NCI-H2227 treated with DMSO at 0.1 percent for 48 hours (cell line): ENCODE results near the gene AARS2.
"Not testable (repeated sequence)": the region's sequence is repeated elsewhere in the genome, so short reads cannot be mapped to it uniquely, and the experiment has no call there.

Source experiments
- DNase-seq: peaks from one replicate; lab custom pipeline; 2025; lab: John Stamatoyannopoulos, UW

AARS2 gene

DNA sequence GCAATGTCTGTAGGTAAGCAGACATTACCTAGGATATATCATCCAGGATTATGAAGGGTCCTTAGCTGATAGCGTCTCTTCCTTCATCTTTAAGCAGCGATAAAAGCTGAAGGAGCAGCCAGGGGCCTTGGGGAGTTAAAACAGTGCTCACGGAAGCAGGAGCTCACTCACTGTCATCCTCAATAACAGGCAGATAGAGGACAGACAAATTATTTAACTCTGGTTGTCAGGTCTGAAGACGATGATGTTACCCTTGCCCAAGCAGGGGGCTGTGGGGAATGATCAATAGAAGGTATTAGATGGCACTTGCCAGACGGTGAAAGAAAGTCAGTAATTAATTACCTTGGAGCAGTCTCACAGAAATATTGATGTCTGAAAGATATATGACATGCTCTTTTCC, 16.7 kb upstream of the AARS2 start:
- DNase-seq, result no peak

DNA sequence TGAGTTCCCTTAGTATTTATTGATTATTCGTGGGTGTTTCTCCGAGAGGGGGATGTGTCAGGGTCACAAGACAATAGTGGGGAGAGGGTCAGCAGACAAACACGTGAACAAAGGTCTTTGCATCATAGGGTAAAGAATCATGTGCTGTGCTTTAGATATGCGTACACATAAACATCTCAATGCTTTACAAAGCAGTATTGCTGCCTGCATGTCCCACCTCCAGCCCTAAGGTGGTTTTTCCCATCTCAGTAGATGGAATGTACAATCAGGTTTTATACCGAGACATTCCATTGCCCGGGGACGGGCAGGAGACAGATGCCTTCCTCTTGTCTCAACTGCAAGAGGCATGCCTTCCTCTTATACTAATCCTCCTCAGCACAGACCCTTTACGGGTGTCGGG, 15.1 kb upstream of the AARS2 start:
- not testable (repeated sequence) for DNase-seq

DNA sequence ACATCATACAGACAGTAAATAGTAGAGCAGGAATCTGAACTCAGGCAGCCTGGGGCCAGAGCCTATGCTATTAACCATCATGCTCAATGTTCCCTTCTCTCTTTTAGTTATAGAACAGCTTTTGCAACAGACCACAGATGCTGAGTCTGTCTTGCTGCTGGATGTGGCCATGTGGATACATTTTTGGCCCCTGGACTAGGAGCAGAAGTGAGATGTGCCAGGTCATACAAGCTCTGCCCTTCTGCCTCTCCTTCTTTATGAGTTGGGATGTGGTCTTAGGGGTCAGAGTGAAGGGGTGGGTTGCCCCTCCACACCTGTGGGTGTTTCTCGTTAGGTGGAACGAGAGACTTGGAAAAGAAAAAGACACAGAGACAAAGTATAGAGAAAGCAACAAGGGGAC, 14.6 kb upstream of the AARS2 start:
- DNase-seq, result no peak

DNA sequence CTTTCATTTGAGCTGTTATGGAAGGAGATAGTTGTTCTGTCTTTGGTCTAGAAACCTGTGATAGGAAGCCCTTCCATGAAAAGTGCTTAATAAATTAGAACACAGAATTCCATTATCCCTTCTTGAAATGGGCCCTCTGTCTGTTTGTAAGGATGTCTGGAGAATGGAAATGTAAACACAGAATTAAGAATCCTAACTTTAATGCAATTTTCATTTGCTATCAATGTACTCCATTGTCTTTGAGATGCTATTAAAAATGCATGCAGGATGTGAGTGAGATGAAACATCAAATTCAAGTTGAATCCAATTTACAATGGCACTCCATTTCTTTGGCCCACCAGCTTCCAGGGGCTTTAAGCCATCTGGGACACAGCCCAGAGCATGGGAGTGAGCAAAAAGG, 13.9 kb upstream of the AARS2 start:
- DNase-seq, result no peak

DNA sequence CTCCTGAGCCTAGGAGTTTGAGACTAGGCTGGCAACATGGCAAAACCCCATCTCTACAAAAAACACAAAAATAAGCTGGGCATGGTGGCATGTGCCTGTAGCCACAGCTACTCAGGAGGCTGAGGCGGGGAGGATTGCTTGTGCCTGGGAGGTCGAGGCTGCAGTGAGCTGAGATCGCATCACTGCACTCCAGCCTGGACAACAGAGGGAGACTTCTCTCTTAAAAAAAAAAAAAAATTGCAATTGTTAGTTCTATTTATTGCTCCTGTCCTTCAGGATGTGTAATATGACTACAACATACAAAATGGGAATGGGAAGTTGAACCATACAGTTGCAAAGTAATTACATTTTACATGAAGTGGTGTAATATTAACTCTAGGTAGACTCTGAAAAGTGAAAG, 8.1 kb upstream of the AARS2 start:
- DNase-seq, result no peak

DNA sequence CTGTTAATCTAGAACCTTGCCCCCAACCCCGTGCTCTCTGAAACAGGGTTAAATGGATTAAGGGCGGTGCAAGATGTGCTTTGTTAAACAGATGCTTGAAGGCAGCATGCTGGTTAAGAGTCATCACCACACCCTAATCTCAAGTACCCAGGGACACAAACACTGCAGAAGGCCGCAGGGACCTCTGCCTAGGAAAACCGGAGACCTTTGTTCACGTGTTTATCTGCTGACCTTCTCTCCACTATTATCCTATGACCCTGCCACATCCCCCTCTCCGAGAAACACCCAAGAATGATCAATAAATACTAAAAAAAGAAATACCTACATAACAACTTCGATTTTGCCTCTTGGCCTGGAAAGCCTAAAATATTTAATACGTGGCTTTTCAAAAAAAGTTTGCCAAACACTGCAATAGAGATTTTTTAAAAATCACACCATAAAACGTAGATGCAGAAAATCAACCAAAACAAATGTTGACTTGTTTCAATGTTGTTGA, 4.0 kb upstream of the AARS2 start:
- not testable (repeated sequence) for DNase-seq

DNA sequence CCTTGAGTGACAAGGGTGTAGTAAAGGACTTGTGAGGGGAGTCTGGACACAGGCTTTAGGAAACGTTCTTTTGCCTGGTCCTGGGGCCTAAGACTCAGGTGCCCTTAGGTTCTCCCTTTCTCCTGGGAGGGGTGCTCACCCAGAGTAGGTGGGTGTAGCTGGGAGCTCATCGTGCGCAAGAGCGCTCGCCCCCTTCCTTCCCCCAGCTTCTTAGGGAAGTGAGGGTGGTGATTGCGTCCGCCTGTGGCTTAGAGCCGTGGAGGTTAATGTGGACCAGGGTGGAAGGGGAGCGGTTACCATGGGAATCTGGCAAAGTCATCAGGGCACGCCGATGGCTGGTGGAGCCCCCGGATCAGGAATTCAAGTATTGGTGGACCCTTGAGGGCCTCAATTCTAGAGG, 3.3 kb upstream of the AARS2 start:
- no peak for DNase-seq

DNA sequence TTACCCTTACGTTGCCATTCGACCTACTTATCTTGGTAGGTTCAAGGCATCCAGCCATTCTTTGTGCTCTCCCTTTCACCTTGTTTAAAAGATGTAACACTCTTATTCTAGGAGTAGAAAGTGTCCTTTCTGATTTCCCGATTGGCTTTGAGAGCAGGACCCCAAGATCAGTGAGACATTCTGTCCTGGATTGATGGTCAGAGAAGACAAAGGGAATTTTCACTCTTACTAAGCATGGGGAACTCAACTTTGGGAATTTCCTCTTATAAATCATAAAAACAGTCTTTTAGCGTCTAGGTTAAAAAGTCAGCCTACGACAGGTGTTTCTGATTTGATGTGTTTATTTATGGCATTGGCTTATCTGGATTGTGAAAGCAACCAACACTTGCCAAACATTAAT, 2.8 kb upstream of the AARS2 start:
- DNase-seq, result no peak

DNA sequence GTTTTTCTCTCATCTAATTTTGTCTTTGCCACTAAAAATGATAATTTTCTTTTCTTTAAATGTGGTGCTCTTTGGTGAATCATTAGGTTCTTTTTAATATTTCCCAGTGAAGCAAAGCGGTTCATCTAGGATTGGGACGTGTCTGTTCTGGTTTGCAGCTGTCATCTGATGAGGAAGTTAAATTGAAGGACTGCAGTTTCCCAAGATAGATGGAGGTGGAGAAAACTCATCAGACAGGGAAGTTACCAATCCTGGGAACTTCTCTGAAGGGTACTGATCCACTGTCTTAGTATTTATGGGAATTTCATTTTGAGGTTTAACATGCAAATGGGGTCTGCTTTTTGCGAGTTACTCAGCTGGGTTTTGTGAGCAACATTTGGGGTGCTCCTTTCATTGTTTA, 2.4 kb upstream of the AARS2 start:
- DNase-seq, result no peak

DNA sequence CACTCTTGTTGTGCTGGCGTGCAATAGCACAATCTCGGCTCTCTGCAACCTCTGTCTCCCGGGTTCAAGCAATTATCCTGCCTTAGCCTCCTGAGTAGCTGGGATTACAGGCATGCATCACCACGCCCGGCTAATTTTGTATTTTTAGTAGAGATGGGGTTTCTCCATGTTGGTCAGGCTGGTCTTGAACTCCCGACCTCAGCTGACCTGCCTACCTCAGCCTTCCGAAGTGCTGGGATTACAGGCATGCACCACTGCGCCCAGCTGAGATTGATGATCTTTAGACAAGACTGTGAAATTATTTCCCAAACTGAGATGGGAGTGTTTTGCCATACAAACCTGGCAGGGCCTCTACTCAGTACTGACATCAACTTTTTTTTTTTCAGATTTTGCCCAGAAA, 1.5 kb upstream of the AARS2 start:
- DNase-seq, result not testable (repeated sequence)

DNA sequence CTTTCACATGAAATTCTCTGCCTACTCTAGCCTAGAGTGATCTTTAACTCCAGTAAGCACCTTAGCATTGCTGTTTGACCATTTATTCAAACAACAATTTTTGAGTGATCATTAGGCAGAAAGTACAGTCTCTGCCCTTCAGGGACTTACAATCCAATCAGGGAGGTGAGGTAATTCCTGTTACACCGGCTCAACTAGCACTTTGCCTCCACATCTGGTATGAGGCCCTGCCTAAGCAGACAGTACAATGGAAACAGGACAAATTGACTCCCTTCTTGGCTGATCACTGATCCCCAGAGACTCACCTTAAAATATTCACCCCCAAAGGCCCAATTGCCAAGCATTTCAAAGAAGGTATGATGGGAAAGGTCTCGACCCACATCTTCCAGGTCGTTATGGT, 1.4 kb downstream of the AARS2 start:
- no peak for DNase-seq

DNA sequence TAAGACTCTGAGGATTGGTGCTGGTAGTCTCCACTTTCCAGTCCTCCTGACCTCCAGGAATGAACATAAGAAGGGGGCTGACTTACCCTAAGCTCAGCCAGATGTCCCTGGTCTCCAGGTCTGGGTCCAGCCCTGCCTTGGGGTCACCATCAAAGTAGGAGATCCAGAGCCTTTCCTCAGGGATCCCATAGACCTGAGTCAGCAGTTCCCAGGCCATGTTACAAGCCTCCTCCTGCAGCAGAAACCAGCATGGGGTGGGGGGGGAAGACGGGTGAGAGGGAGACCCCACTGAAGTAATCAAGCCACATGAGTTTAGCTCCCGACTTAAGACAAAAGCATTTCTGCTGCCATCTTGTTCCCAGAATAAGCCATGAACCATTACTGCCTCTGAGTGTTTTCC, 1.8 kb downstream of the AARS2 start:
- no peak for DNase-seq

DNA sequence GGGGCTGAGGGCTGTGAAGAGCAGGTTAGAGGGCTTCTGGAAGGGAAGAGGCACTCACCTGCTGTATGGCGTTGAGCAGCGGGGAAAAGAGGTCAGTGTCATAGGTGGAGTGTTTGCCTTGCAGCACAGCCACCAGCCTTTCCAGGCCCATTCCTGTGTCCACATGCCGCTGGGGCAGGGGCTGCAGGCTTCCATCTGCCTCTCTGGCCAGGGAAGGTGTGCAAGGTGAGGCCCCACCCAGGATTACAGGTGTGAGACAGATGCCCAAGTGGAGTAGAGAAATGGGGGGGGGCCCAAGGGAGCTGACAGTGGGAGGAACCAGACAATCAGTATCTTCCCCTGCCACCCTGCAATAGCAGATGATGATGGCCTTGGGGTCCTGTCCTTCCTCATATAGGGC, 2.9 kb downstream of the AARS2 start:
- no peak for DNase-seq

DNA sequence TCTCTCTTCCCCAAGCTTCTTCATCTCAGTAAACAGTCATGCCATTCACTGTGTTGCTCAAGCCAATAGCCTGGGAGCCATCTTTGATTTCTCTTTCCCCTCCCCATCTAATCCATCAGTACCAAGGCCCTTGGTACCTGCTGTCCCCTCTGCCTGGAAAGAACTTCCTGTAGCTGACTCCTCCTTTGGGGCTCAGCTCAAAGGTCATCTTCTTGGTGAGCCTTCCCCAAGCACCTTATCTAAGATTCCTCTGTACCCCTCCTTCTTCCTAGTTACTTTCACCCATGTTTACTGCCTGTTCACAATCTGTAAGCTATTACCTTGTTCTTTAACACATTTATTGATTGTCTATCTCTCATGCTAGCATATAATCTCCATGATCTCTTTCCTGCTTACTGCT, 3.5 kb downstream of the AARS2 start:
- no peak for DNase-seq

DNA sequence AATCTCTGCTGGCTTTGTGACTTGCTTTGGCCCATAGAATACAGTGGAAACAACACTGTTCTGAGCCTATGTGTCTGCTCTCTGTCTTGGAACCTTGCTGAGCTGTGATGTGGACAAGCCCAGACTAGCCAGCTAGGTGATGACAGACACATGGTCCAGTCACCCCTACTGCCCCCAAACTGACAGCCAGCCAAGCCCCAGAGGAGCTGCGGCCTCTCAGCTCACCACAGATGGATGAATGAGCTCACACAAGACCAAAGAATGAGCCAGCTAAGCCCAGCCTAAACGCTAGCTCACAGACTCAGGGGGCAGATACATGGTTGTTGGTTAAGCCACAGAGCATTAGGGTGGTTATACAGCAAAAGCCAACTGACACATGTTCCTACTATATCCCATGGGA, 4.1 kb downstream of the AARS2 start:
- DNase-seq, result no peak

DNA sequence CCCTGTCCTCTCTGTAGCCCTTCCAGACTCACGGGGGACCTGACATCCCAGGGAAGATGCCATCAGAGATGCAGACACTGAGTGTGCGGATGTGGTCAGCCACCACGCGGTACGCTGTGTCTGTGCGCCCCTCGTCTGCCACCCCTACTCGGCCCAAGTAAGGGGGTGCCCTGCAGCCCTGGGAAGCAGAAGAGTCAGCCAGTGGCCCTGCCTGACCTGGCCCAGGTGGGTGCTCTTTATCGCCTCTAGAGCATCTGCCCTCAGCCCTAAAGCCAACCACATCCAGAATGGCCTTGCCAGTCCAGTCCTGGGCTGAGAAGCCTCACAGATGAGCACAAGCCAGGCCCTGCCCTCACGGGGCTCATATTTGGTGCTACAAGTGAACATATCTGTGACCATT, 5.9 kb downstream of the AARS2 start:
- DNase-seq, result no peak

DNA sequence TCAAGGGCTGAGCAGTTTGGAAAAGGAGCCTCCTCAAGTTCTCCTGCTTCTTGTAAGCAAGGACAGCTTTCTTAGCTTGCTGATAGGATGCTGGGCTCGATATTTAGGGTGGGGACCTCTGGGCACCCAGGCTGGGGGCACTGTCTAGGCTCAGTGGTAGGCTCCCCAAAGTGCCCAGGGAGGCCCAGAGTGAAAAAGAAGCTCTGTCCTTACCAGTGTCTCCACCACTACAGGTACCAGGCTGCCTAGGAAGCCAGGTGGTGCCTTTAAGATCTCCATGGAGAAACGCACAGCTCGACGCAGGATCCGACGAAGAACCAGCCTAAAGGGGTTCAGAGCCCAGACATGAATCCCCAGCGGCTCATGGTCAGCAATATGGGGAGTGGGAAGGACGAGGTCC, 6.4 kb downstream of the AARS2 start:
- no peak for DNase-seq

DNA sequence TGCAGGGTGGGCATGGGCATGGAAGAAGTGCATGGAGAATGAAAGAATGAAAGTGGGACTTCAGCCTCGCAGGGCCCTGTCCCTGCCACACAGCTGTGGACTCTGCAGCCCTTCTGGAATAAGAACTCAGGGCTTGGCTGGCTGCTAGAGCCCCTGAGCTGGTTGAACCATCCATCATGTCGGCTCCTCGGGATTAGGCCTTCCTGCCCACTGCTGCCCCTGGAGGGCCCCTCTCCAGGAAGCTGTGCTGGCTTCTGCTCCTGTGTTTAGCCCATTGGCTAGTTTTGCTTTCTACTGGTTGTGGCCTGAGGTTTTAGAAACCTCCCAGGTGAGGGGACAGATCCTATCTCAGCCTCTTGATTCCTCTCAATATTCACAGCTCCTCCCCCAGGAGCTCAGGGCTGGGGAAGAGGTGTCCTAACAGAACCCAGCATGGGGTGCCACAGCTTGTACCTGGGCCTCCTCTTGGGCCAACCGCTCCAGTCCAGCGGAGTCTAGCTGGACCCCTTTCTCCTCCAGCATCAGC, 7.9 kb downstream of the AARS2 start:
- DNase-seq, result no peak

DNA sequence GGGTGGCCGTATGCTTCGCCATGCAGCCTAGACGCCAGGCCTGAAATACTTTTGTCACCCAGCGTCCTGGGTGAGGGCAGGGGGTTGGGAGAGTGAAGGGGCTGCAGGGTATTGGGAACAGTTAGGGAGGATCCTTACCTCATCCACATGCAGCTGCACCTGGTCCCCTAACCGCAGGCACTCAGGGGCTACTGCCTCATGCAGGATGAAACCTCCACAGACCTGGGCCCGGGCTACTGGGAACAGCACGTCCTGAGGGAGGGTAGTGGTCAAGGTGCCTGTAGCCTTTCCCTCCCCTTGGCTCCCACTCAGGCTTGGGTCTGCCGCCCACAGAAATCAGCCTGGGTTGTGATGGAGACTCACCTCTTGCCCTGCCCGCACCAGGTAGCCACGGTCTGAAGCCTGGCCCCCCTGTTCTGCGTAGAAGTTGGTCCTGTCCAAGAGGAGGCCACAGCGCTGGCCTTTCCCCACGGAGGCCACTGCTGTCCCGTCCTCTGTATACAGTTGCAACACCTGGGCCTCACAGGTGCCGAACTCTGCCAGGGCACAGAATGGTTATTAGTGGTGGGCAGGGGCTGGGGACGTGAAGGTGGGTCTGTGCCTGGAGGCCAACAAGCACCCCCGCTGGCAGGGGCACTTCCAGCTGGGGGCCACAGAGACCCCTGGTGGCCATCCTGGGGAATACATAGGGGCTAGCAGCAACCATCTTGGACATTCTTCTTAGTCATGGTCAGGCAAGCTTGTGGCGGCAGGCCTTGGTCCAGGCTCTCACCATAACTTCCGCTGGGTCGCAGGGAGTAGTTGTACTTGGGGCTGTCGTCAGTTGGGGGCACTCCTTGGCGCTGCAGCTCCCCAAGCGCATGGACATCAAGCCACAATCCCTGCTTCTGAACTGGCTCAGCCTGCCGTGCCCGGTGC, 8.6 kb downstream of the AARS2 start:
- no peak for DNase-seq

DNA sequence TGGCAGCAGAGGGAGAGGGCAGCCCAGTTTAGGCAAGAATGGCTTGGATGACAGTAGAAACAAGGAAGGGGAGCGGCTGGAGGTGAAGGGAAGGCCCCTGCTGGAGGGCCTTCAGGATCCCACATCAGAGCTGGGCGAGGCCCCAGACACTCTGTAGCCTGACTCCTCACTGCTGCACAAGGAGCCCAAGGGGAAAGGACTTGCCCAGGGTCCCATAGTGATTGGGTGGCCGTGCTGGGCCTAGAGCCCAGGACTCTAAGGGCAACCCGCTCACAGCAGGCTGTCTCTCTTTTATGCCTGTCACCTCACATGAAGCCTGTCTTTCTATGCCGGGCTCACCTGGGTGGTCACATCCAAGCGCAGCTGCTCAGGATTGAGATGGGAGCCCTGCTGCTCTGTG, 9.3 kb downstream of the AARS2 start:
- DNase-seq, result no peak

DNA sequence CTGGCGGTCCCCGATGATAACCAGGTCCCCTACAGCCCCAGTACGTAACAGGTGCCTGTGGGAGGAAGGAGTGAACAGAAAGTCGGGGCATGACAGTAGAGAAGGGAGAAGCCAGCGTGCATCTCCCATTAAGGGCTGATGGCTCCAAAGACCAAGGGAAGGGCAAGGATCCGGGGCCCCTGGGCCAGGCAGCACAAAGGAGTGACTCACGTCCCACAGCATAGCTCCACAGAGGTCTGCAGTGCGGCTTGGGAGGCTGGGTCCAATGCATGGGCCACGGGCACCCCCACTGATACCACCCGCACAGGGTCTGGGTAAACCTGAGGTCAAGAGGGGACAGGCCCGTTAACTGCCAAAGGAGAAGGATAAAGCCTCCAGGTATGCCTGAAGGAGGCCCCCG, 10.3 kb downstream of the AARS2 start:
- DNase-seq, result no peak

DNA sequence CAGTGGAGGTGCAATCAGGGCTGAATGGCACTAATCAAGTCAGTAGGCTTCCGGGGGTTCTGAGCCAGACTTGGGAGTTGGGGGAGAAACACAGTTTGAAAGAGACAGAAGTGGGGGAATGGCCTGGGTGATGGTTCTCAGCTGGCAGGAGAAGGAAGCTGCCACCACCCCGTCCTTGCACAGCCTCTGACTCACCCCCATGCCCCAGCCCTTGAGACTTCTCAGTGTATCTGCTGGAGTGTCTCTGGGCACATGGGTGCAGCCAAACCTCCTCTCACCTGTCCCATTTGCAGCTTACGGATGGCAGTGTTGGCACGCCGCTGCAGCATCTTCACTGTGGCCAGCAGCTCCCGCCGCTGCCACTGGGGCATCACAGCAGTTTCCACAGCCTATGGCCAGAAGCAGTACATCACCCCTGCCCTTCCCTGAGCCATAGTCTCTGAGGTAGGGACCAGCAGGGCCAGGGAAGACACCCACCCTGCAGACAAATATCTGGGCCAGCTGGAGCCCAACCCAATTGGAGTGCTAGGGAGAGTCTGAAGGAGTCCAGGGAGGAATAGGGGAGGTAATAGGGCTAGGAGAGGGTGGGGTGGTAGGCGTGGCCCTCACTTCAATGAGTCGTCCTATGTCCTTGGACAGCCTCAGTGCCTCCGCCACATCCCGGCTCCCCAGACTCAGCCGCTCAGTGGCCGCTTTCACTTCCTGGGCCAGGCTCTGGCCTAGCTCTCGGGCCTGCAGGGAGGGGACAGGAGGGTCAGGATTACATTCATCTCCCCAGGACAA, 11.2 kb downstream of the AARS2 start:
- DNase-seq, result no peak

DNA sequence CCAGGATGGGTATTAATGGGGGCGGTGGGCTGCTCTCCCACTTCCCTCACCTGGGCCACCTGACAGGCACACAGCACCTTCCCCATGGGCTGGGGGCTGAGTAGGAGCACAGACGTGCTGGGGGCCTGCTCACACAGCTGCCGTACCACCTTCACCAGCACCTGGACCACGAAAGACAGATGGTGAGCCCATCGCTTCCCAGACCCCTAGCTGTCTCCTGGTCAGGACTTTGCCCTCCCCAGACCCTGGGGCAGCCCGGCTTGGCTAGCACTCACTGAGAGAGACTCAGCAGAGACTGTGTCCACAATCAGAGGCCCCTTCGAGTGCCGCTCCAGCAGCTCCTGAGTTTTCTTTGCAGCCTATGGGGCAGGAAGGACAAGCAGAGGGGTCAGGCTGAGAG, 12.0 kb downstream of the AARS2 start:
- DNase-seq, result no peak
